Limb (tissue), 2 donors: ENCODE measurements around the gene TBCK.
"Not testable (repeated sequence)": the region's sequence is repeated elsewhere in the genome, so short reads cannot be mapped to it uniquely, and the experiment has no call there.

Experiments
- DNase-seq, 2 donors: peaks; one replicate each; pipeline ENCODE4 v3.0.0-alpha.2; 2016; ENCODE audit errors: extremely low spot score in 2 of 2

Gene TBCK

GRCh38 chr4:106119949-106120555 is 196.0 kb downstream of the TBCK start:
- DNase-seq = not testable (repeated sequence)

- DNase-seq = no peak
Measured at GRCh38 chr4:106116025-106116424, 200.0 kb downstream of the TBCK start.

- no peak for DNase-seq
Measured at GRCh38 chr4:106114270-106114669, 201.7 kb downstream of the TBCK start.

- not testable (repeated sequence) for DNase-seq
Measured at GRCh38 chr4:106111778-106112469, 204.1 kb downstream of the TBCK start.

- no peak for DNase-seq
Measured at GRCh38 chr4:106109929-106110328, 206.1 kb downstream of the TBCK start.

GRCh38 chr4:106105697-106106096 is 210.3 kb downstream of the TBCK start:
- no peak for DNase-seq

GRCh38 chr4:106104276-106104675 is 211.7 kb downstream of the TBCK start:
- no peak for DNase-seq

GRCh38 chr4:106096454-106096853 is 219.6 kb downstream of the TBCK start:
- no peak for DNase-seq

- DNase-seq = no peak
Measured at GRCh38 chr4:106095408-106095807, 220.6 kb downstream of the TBCK start.

GRCh38 chr4:106092361-106093040 is 223.5 kb downstream of the TBCK start:
- no peak for DNase-seq

- no peak for DNase-seq
Measured at GRCh38 chr4:106090826-106091225, 225.2 kb downstream of the TBCK start.

- no peak for DNase-seq
Measured at GRCh38 chr4:106083065-106083464, 232.9 kb downstream of the TBCK start.

GRCh38 chr4:106080376-106080775 is 235.6 kb downstream of the TBCK start:
- DNase-seq = no peak

- DNase-seq = no peak
Measured at GRCh38 chr4:106079616-106080015, 236.4 kb downstream of the TBCK start.

- no peak for DNase-seq
Measured at GRCh38 chr4:106065018-106065417, 251.0 kb downstream of the TBCK start.

- no peak for DNase-seq
Measured at GRCh38 chr4:106063009-106063408, 253.0 kb downstream of the TBCK start.

GRCh38 chr4:106062452-106062875 is 253.5 kb downstream of the TBCK start:
- DNase-seq = no peak

- no peak for DNase-seq
Measured at GRCh38 chr4:106058921-106059320, 257.1 kb downstream of the TBCK start.

- DNase-seq = no peak
Measured at GRCh38 chr4:106056914-106057313, 259.1 kb downstream of the TBCK start.

GRCh38 chr4:106051514-106051913 is 264.5 kb downstream of the TBCK start:
- DNase-seq = no peak

GRCh38 chr4:106049490-106049889 is 266.5 kb downstream of the TBCK start:
- DNase-seq = no peak

GRCh38 chr4:106048250-106048971 is 267.6 kb downstream of the TBCK start:
- DNase-seq = no peak
